ENCODE data around the gene HIRA. TPM values are rescaled to one million over a fixed set of nuclear protein-coding genes. Genes with fewer than 3 reads are reported as not detected.
A peak's percentile ranks its signal among the peaks of the same experiment; 100 is the strongest.

The HIRA gene
- total and polyA plus RNA-seq, 9 of the 15 experiments (the other 6 are each of a cell fraction or from before 2014, with no cell fraction given): 0.96 to 132 (median 58.4) TPM

DNA sequence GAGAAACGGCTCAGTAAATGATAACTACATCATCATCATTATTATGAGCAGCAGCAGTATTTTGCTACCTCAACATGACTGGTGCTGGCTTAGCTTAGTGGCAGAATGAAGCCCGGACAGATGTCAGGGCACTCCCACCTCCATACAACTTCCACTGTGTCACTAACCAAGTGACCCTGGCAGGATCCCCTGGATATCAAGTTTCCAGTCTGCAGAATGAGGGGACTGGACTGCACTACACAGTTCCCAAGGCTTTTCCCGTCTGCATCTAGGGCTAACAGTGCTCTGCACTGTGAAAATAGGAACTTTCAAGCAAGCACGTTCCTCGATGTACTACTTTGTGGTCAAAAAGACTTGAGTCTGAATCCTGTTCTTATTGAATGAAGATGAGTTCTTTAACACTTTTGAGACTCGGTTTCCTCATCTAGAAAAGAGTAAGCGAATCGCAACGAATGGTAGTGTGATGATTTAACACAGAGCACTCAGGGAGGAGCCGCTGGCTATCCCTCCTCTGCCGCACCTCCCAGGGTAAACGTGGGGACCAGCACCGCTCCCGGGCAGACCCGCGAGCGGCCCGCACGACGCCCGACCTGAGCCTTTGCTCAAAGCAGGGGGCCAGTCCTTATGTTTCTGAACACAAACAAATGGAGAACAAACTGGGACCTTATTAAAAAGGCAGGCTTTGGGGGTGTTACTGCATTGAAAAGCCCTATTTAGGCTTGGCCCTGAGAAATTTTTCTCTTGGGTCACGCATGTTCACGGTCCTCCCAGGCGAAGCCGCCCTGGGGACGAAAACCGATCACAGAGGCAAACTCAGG is 140.9 kb downstream of the HIRA start (continued):
- TF ChIP-seq PHB2 (IDR thresholded peaks at IDR 0.05; ENCODE audit: low read depth): no peak
- no peak for TF ChIP-seq MCM2 (IDR thresholded peaks at IDR 0.05; ENCODE audit: low read depth)
- TF ChIP-seq STAG1 (CRISPR knock-in tag; IDR thresholded peaks at IDR 0.05; ENCODE audit: borderline replicate concordance): no peak
- no peak for TF ChIP-seq PCBP1 (IDR thresholded peaks at IDR 0.05; ENCODE audit: low read depth, low read length, poor library complexity, severe bottlenecking)
- TF ChIP-seq ZNF174 (CRISPR knock-in tag; IDR thresholded peaks at IDR 0.05): no peak
- TF ChIP-seq NFE2L1 (tag; IDR thresholded peaks at IDR 0.05; ENCODE audit: borderline replicate concordance, low read depth): no peak
- TF ChIP-seq, protein P1, sequence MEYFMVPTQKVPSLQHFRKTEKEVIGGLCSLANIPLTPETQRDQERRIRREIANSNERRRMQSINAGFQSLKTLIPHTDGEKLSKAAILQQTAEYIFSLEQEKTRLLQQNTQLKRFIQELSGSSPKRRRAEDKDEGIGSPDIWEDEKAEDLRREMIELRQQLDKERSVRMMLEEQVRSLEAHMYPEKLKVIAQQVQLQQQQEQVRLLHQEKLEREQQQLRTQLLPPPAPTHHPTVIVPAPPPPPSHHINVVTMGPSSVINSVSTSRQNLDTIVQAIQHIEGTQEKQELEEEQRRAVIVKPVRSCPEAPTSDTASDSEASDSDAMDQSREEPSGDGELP (CRISPR knock-in tag; IDR thresholded peaks at IDR 0.05; ENCODE audit: borderline replicate concordance): no peak
- TF ChIP-seq, protein P2, sequence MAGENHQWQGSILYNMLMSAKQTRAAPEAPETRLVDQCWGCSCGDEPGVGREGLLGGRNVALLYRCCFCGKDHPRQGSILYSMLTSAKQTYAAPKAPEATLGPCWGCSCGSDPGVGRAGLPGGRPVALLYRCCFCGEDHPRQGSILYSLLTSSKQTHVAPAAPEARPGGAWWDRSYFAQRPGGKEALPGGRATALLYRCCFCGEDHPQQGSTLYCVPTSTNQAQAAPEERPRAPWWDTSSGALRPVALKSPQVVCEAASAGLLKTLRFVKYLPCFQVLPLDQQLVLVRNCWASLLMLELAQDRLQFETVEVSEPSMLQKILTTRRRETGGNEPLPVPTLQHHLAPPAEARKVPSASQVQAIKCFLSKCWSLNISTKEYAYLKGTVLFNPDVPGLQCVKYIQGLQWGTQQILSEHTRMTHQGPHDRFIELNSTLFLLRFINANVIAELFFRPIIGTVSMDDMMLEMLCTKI (IDR thresholded peaks at IDR 0.05; ENCODE audit: partially characterized antibody): no peak
- TF ChIP-seq, protein P3, sequence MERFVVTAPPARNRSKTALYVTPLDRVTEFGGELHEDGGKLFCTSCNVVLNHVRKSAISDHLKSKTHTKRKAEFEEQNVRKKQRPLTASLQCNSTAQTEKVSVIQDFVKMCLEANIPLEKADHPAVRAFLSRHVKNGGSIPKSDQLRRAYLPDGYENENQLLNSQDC (CRISPR knock-in tag; IDR thresholded peaks at IDR 0.05): no peak
- no peak for TF ChIP-seq SIN3A (IDR thresholded peaks at IDR 0.05; ENCODE audit: borderline replicate concordance in 2 of 2, control insufficient read depth in 1 of 2, low read depth in 2 of 2, low read length in 2 of 2)
- no peak for TF ChIP-seq PHF21A (IDR thresholded peaks at IDR 0.05; ENCODE audit: borderline replicate concordance, low read depth)
- TF ChIP-seq CHD2 (IDR thresholded peaks at IDR 0.05; ENCODE audit: low read depth, low read length): peak; percentile 4
- no peak for TF ChIP-seq KDM1A (IDR thresholded peaks at IDR 0.05)
- TF ChIP-seq, protein P4, sequence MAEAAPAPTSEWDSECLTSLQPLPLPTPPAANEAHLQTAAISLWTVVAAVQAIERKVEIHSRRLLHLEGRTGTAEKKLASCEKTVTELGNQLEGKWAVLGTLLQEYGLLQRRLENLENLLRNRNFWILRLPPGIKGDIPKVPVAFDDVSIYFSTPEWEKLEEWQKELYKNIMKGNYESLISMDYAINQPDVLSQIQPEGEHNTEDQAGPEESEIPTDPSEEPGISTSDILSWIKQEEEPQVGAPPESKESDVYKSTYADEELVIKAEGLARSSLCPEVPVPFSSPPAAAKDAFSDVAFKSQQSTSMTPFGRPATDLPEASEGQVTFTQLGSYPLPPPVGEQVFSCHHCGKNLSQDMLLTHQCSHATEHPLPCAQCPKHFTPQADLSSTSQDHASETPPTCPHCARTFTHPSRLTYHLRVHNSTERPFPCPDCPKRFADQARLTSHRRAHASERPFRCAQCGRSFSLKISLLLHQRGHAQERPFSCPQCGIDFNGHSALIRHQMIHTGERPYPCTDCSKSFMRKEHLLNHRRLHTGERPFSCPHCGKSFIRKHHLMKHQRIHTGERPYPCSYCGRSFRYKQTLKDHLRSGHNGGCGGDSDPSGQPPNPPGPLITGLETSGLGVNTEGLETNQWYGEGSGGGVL (CRISPR knock-in tag; IDR thresholded peaks at IDR 0.05): no peak
- TF ChIP-seq, protein P5, sequence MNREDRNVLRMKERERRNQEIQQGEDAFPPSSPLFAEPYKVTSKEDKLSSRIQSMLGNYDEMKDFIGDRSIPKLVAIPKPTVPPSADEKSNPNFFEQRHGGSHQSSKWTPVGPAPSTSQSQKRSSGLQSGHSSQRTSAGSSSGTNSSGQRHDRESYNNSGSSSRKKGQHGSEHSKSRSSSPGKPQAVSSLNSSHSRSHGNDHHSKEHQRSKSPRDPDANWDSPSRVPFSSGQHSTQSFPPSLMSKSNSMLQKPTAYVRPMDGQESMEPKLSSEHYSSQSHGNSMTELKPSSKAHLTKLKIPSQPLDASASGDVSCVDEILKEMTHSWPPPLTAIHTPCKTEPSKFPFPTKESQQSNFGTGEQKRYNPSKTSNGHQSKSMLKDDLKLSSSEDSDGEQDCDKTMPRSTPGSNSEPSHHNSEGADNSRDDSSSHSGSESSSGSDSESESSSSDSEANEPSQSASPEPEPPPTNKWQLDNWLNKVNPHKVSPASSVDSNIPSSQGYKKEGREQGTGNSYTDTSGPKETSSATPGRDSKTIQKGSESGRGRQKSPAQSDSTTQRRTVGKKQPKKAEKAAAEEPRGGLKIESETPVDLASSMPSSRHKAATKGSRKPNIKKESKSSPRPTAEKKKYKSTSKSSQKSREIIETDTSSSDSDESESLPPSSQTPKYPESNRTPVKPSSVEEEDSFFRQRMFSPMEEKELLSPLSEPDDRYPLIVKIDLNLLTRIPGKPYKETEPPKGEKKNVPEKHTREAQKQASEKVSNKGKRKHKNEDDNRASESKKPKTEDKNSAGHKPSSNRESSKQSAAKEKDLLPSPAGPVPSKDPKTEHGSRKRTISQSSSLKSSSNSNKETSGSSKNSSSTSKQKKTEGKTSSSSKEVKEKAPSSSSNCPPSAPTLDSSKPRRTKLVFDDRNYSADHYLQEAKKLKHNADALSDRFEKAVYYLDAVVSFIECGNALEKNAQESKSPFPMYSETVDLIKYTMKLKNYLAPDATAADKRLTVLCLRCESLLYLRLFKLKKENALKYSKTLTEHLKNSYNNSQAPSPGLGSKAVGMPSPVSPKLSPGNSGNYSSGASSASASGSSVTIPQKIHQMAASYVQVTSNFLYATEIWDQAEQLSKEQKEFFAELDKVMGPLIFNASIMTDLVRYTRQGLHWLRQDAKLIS (CRISPR knock-in tag; IDR thresholded peaks at IDR 0.05): no peak
- no peak for TF ChIP-seq TEAD1 (CRISPR knock-in tag; IDR thresholded peaks at IDR 0.05)
- no peak for TF ChIP-seq GTF2A2 (tag; IDR thresholded peaks at IDR 0.05)
- TF ChIP-seq FOXA3 (CRISPR knock-in tag; conservative IDR thresholded peaks at IDR 0.05 in 1 of 2, IDR thresholded peaks at IDR 0.05 in 1 of 2): no peak
